Natural killer cell (primary cell): ENCODE measurements around the gene MAP1LC3B2. TPM values are rescaled to one million over a fixed set of nuclear protein-coding genes. Genes with fewer than 3 reads are reported as not detected.

Experiments
- ATAC-seq, 3 donors: fragments of 150-1000 bp in 2 of 3; fragments of 200-7000 bp in 1 of 3; cut with Tn5 transposase; 1 replicate in 1 of 3; 2 replicates in 2 of 3; pipeline ENCODE4 v1.10.0; 2021; ENCODE audit warnings: mild to moderate bottlenecking in 2 of 3, moderate library complexity in 2 of 3
- DNase-seq, 2 donors: peaks; one replicate each; pipeline versions ENCODE4 v3.0.0 to v3.0.0-alpha.2; 2013 to 2021; ENCODE audit warnings: mixed read lengths in 1 of 2
- H3K27ac ChIP-seq: one replicate; pipeline ENCODE4 v1.5.1; 2013; ENCODE audit warnings: mild to moderate bottlenecking, low read length
- H3K27me3 ChIP-seq: one replicate; pipeline ENCODE4 v1.6.1; 2013; ENCODE audit warnings: low read length; ENCODE audit not compliant: control insufficient read depth, insufficient read depth
- H3K36me3 ChIP-seq: one replicate; pipeline ENCODE4 v1.6.1; 2013; ENCODE audit warnings: low read length; ENCODE audit not compliant: control insufficient read depth, insufficient read depth
- H3K4me1 ChIP-seq: one replicate; pipeline ENCODE4 v1.6.1; 2013; ENCODE audit warnings: low read length; ENCODE audit not compliant: control insufficient read depth, insufficient read depth
- H3K4me3 ChIP-seq: one replicate; pipeline ENCODE4 v1.5.1; 2013; ENCODE audit warnings: low read length
- H3K9me3 ChIP-seq: one replicate; pipeline ENCODE4 v1.6.1; 2013; ENCODE audit warnings: low read length; ENCODE audit not compliant: control insufficient read depth, insufficient read depth
- H3K27ac Mint-ChIP-seq, 2 donors: one replicate each; pipeline ENCODE4 v1.8.0; 2022; ENCODE audit warnings: mild to moderate bottlenecking in 2 of 2, mixed read lengths in 2 of 2, moderate library complexity in 1 of 2
- H3K27me3 Mint-ChIP-seq, 2 donors: one replicate each; pipeline ENCODE4 v1.8.0; 2022; ENCODE audit warnings: low read depth in 2 of 2, mixed read lengths in 2 of 2
- H3K36me3 Mint-ChIP-seq: one replicate; pipeline ENCODE4 v1.8.0; 2022; ENCODE audit warnings: mixed read lengths
- H3K4me1 Mint-ChIP-seq, 2 donors: one replicate each; pipeline ENCODE4 v1.8.0; 2022; ENCODE audit warnings: mixed read lengths in 2 of 2
- H3K4me3 Mint-ChIP-seq: one replicate; pipeline ENCODE4 v1.8.0; 2022; ENCODE audit warnings: mild to moderate bottlenecking, moderate library complexity, mixed read lengths
- H3K9me3 Mint-ChIP-seq, 2 donors: one replicate each; pipeline ENCODE4 v1.8.0; 2022; ENCODE audit warnings: mixed read lengths in 2 of 2
- WGBS: methylation state at CpG from one replicate; pipeline ENCODE4 v1.1.7; 2013; ENCODE audit warnings: missing lambda C conversion rate; ENCODE audit not compliant: insufficient coverage; 5-methylcytosine and 5-hydroxymethylcytosine counted together
- intact Hi-C: fragments of 100-400 bp; cut with micrococcal nuclease; formaldehyde crosslinking; loops from one replicate; pipeline ENCODE4 v1.14.2; 2022
- total RNA-seq, 4 donors: library from RNA; stranded (reverse); fragments of 120-200 nt in 1 of 4; gene quantifications; one replicate each; pipeline versions ENCODE4 v1.2.3 to v1.2.4, GENCODE V29; 2013 to 2022
- TF ChIP-seq, protein P1 (sequence below): fragments of 200-600 bp; IDR thresholded peaks from one replicate; pipeline ENCODE4 v1.8.0; 2022; ENCODE audit warnings: antibody characterized with exemption

Gene MAP1LC3B2
- total RNA-seq, 3 donors from 2014 or later (not counting 1 experiment from before 2014, with no cell fraction given): 1.5 to 3.7 (median 3.3) TPM

GRCh38 chr12:116620492-116621191 lies 61.5 kb downstream of the MAP1LC3B2 start:
- TF ChIP-seq, protein P1, sequence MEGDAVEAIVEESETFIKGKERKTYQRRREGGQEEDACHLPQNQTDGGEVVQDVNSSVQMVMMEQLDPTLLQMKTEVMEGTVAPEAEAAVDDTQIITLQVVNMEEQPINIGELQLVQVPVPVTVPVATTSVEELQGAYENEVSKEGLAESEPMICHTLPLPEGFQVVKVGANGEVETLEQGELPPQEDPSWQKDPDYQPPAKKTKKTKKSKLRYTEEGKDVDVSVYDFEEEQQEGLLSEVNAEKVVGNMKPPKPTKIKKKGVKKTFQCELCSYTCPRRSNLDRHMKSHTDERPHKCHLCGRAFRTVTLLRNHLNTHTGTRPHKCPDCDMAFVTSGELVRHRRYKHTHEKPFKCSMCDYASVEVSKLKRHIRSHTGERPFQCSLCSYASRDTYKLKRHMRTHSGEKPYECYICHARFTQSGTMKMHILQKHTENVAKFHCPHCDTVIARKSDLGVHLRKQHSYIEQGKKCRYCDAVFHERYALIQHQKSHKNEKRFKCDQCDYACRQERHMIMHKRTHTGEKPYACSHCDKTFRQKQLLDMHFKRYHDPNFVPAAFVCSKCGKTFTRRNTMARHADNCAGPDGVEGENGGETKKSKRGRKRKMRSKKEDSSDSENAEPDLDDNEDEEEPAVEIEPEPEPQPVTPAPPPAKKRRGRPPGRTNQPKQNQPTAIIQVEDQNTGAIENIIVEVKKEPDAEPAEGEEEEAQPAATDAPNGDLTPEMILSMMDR: no peak
- intact Hi-C loops: no loop called here
- Histone ChIP-seq H3K27ac (no peak overlapping the region), H3K9me3 (peaks cover 10% of the 10 kb centered on the region), H3K36me3 (no peaks in the 10 kb centered on the region), H3K4me3 (no peak overlapping the region), H3K27me3 (no peaks in the 10 kb centered on the region), H3K4me1 (no peaks in the 10 kb centered on the region)
- Mint-ChIP-seq H3K27ac (no peak overlapping the region), H3K27me3 (peaks cover 5 to 25% of the 10 kb centered on the region in 2 donors), H3K4me3 (no peak overlapping the region), H3K4me1 (no peaks in the 10 kb centered on the region), H3K36me3 (no peaks in the 10 kb centered on the region), H3K9me3 (peaks cover 0 to 3% of the 10 kb centered on the region in 2 donors)
- no peak for DNase-seq
- WGBS: 87% methylated on average over 16 of the region's 16 CpGs
- no peak for ATAC-seq

- H3K4me1 Mint-ChIP-seq: no peaks in the 10 kb centered on the region
- peaks cover 10% of the 10 kb centered on the region for H3K9me3 ChIP-seq
- TF ChIP-seq, protein P1: no peak
- no peak for DNase-seq
- H3K27me3 Mint-ChIP-seq: peaks cover 5 to 25% of the 10 kb centered on the region in 2 donors
- ATAC-seq: no peak
- no peak overlapping the region for H3K27ac ChIP-seq
- intact Hi-C loops: no loop called here
- H3K36me3 ChIP-seq: no peaks in the 10 kb centered on the region
- no peak overlapping the region for H3K4me3 Mint-ChIP-seq
- peaks cover 0 to 3% of the 10 kb centered on the region in 2 donors for H3K9me3 Mint-ChIP-seq
- WGBS: 88% methylated on average over 4 of the region's 4 CpGs
- no peaks in the 10 kb centered on the region for H3K4me1 ChIP-seq
- H3K27me3 ChIP-seq: no peaks in the 10 kb centered on the region
- no peak overlapping the region for H3K27ac Mint-ChIP-seq
- no peaks in the 10 kb centered on the region for H3K36me3 Mint-ChIP-seq
- no peak overlapping the region for H3K4me3 ChIP-seq
Observed at GRCh38 chr12:116621194-116621593, 62.0 kb downstream of the MAP1LC3B2 start.

GRCh38 chr12:116624516-116624915 lies 65.3 kb downstream of the MAP1LC3B2 start:
- no peaks in the 10 kb centered on the region for H3K4me1 Mint-ChIP-seq
- no peaks in the 10 kb centered on the region for H3K36me3 Mint-ChIP-seq
- 76% methylated on average over 8 of the region's 8 CpGs for WGBS

More at GRCh38 chr12:116624516-116624915, 65.3 kb downstream of the MAP1LC3B2 start:
- Mint-ChIP-seq H3K27me3 (peaks cover 9 to 34% of the 10 kb centered on the region in 2 donors), H3K9me3 (peaks cover 0 to 3% of the 10 kb centered on the region in 2 donors), H3K27ac (no peak overlapping the region), H3K4me3 (no peak overlapping the region)
- TF ChIP-seq, protein P1: no peak
- no peak overlapping the region for H3K4me3 ChIP-seq
- no peak overlapping the region for H3K27ac ChIP-seq
- intact Hi-C loops: no loop called here
- DNase-seq: no peak
- H3K4me1 ChIP-seq: no peaks in the 10 kb centered on the region
- no peak for ATAC-seq
- H3K27me3 ChIP-seq: no peaks in the 10 kb centered on the region
- peaks cover 10% of the 10 kb centered on the region for H3K9me3 ChIP-seq
- no peaks in the 10 kb centered on the region for H3K36me3 ChIP-seq
